Measurements from ENCODE around the gene CYB5R4. TPM values are rescaled to one million over a fixed set of nuclear protein-coding genes. Genes with fewer than 3 reads are reported as not detected.
A peak's percentile ranks its signal among the peaks of the same experiment; 100 is the strongest.

The CYB5R4 gene, protein sequence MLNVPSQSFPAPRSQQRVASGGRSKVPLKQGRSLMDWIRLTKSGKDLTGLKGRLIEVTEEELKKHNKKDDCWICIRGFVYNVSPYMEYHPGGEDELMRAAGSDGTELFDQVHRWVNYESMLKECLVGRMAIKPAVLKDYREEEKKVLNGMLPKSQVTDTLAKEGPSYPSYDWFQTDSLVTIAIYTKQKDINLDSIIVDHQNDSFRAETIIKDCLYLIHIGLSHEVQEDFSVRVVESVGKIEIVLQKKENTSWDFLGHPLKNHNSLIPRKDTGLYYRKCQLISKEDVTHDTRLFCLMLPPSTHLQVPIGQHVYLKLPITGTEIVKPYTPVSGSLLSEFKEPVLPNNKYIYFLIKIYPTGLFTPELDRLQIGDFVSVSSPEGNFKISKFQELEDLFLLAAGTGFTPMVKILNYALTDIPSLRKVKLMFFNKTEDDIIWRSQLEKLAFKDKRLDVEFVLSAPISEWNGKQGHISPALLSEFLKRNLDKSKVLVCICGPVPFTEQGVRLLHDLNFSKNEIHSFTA
- 18.9 and 22.2 TPM in 2 replicates for total RNA-seq (2022)
- percentile 73 among the genes with signal in this experiment for Bru-seq, nascent RNA
- BruChase-seq, experiment 1, labeled RNA remaining after a 6-hour chase, result percentile 66 among the genes with signal in this experiment
- BruChase-seq, experiment 2, labeled RNA remaining after a 2-hour chase, result percentile 67 among the genes with signal in this experiment
- long read RNA-seq, full-length matches to known transcripts, result 60 of 71 reads
- long read RNA-seq, partial matches to known transcripts, result 4 of 71 reads
- long read RNA-seq, other reads (novel, unspliced or antisense), result 7 of 71 reads

DNA sequence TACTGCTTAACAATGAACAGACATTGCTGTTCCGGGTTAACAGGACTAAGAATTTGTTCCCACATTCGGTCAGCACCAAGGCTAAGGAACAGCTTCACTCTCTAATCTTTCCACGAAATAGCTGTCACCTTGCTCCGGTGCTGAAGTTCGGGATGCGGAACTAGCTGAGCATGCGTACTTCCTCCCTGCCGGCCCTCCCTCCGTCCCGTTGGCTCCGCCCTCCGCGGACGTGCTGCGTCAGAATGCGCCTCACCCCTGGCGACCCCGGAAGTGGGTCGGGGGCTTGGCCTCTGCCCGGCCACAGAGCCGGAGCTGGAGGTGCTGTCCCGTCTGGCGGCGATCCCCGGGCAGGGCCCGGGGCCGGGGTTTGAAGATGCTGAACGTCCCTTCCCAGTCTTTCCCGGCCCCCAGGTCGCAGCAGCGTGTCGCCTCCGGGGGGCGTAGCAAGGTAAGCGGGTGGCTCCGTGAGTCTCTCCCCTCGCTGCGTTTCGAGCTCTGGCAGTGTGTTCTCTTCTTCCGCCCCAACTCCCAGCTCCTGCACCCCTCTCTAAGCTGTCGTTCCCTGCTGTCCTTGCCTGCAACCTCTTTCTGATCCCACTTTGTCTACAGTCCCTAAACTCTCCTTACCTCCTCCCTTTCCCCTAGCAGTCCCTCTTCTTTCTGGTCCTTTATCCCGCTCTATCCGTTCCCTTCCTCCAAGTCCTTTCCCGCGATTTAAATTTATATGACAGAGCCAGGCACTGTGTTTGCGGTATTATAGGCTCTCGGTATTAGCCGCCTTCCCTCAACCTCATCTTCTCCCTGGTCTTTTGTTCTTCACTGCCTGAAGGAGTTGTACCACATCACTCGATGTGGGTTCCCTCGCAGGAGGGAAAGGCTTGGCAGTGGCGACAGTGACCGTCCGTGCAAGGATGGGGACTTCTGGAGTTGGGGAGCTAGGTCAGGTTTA, at the start of gene CYB5R4:
Gene CYB5R4, plus strand, starts transcription at position 280 of the 949 bp plus-strand sequence. Its CDS starts 94 bp downstream, at position 374.
- H3K4me3 Mint-ChIP-seq (ENCODE audit: unreplicated experiment), result peak within 1 kb of the TSS; percentile 90
- peaks cover 18% of the 10 kb centered on the region for H3K27me3 Mint-ChIP-seq (ENCODE audit: insufficient read depth, unreplicated experiment)
- ChIA-PET CTCF (interaction anchor here (0.6 to 1.4 kb wide), 7 partner anchors 14 to 1206 kb away, joined by 3 to 12 read pairs (median 3); no protein-coding TSS in a partner anchor), POLR2A (interaction anchor here (0.8 to 1.9 kb wide), 17 partner anchors 9 to 976 kb away, joined by 3 to 15 read pairs (median 3); partner anchors contain the start of gene CEP162)
- TF ChIP-seq, protein P1, sequence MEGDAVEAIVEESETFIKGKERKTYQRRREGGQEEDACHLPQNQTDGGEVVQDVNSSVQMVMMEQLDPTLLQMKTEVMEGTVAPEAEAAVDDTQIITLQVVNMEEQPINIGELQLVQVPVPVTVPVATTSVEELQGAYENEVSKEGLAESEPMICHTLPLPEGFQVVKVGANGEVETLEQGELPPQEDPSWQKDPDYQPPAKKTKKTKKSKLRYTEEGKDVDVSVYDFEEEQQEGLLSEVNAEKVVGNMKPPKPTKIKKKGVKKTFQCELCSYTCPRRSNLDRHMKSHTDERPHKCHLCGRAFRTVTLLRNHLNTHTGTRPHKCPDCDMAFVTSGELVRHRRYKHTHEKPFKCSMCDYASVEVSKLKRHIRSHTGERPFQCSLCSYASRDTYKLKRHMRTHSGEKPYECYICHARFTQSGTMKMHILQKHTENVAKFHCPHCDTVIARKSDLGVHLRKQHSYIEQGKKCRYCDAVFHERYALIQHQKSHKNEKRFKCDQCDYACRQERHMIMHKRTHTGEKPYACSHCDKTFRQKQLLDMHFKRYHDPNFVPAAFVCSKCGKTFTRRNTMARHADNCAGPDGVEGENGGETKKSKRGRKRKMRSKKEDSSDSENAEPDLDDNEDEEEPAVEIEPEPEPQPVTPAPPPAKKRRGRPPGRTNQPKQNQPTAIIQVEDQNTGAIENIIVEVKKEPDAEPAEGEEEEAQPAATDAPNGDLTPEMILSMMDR (IDR thresholded peaks at IDR 0.05; ENCODE audit: unreplicated experiment), result peak; percentile 31
- peaks cover 11% of the 10 kb centered on the region for H3K4me1 Mint-ChIP-seq (ENCODE audit: insufficient read depth, unreplicated experiment)
- H3K27ac Mint-ChIP-seq (ENCODE audit: low read depth, unreplicated experiment), result peak within 1 kb of the TSS; percentile 81
- H3K36me3 Mint-ChIP-seq (ENCODE audit: insufficient read depth, unreplicated experiment), result peaks cover 7% of the 10 kb centered on the region
- H3K9me3 Mint-ChIP-seq (ENCODE audit: unreplicated experiment), result no peaks in the 10 kb centered on the region
- intact Hi-C loops (cut with micrococcal nuclease), result no loop called here
- no TSS peak for BruUV-seq (replicated peaks)
- peak; percentile 95 for DNase-seq (ENCODE audit: unreplicated experiment)

DNA sequence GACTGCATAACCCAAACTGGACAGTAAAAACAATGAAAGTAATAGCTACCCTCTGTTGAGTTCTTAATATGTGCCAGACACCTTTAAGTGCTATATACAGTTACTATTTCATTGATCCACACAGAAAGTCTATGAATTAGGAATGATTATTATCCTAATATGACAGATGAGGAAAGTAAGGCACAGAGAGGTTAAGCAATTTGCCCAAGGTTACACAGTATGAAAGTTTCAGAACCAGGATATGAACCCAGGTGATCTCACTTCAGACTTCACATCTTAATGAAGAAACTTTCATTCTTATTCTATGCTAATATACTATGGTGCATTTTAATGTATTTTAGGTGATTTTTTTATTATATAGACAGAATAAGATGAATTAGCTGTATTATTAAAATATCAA, 46.9 kb upstream of the CYB5R4 start:
- CTCF ChIA-PET, result interaction anchor here (0.6 kb wide), 1 partner anchor 209 kb away, joined by 4 read pairs; no protein-coding TSS in a partner anchor
- intact Hi-C loops (cut with micrococcal nuclease), result no loop called here
- Mint-ChIP-seq H3K4me1 (ENCODE audit: insufficient read depth, unreplicated experiment) (peaks cover 13% of the 10 kb centered on the region), H3K27ac (ENCODE audit: low read depth, unreplicated experiment) (no peak overlapping the region), H3K4me3 (ENCODE audit: unreplicated experiment) (no peak overlapping the region), H3K36me3 (ENCODE audit: insufficient read depth, unreplicated experiment) (no peaks in the 10 kb centered on the region), H3K9me3 (ENCODE audit: unreplicated experiment) (no peaks in the 10 kb centered on the region), H3K27me3 (ENCODE audit: insufficient read depth, unreplicated experiment) (no peaks in the 10 kb centered on the region)
- no TSS peak for BruUV-seq (replicated peaks)
- DNase-seq (ENCODE audit: unreplicated experiment), result no peak
- TF ChIP-seq, protein P1 (IDR thresholded peaks at IDR 0.05; ENCODE audit: unreplicated experiment), result no peak
- POLR2A ChIA-PET, result interaction anchor here (0.6 to 1.1 kb wide), 2 partner anchors 19 to 39 kb away, joined by 3 read pairs; no protein-coding TSS in a partner anchor

DNA sequence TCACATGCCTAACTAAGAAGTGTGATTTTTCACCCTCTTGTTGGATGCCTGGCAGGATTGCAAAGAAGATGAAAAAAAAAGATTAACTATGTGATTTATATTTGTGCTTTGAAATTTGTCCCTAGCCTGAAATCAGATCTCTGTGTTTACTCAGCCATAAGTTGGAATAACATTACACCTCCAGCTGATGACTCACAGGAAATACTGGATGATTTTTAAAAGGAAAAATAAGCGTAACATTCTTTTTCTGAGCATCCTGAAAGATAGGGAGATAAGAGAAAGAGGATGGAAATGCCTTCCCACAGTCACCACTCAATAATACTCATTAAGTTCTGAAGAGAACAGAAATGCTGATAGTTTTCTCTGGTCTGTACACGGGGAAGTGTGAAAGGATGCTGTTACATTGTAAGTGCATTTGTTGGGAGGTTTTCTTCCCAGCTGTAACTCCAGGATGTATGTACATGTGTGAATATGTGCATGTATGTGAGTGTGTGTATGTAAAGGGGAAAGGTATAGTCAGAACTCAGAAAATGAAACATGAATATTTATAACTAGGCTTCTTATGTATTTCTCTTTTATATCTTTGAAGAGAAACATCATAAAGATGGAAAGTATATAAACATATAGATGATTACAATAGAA, 43.7 kb upstream of the CYB5R4 start:
- intact Hi-C loops (cut with micrococcal nuclease), result no loop called here
- BruUV-seq (replicated peaks), result no TSS peak
- Mint-ChIP-seq H3K4me3 (ENCODE audit: unreplicated experiment) (no peak overlapping the region), H3K4me1 (ENCODE audit: insufficient read depth, unreplicated experiment) (peaks cover 13% of the 10 kb centered on the region), H3K27me3 (ENCODE audit: insufficient read depth, unreplicated experiment) (no peaks in the 10 kb centered on the region), H3K36me3 (ENCODE audit: insufficient read depth, unreplicated experiment) (no peaks in the 10 kb centered on the region), H3K9me3 (ENCODE audit: unreplicated experiment) (no peaks in the 10 kb centered on the region), H3K27ac (ENCODE audit: low read depth, unreplicated experiment) (no peak overlapping the region)
- TF ChIP-seq, protein P1 (IDR thresholded peaks at IDR 0.05; ENCODE audit: unreplicated experiment), result no peak
- CTCF ChIA-PET, result interaction anchor here (0.7 kb wide), 1 partner anchor 27 kb away, joined by 3 read pairs; no protein-coding TSS in a partner anchor
- POLR2A ChIA-PET, result interaction anchor here (0.5 kb wide), 1 partner anchor 16 kb away, joined by 3 read pairs; no protein-coding TSS in a partner anchor
- peak; percentile 41 for DNase-seq (ENCODE audit: unreplicated experiment)
